Ishikawa (cell line): ENCODE data around the gene SMC4.

ENCODE experiments used
- CEBPB ChIP-seq: IDR thresholded peaks from 2 replicates; pipeline ENCODE4 v1.6.1; 2012
- CREB1 ChIP-seq: IDR thresholded peaks from 2 replicates; pipeline ENCODE4 v1.6.1; 2012; ENCODE audit warnings: low read depth
- EGR1 ChIP-seq: IDR thresholded peaks from 2 replicates; pipeline ENCODE4 v1.6.1; 2012
- EP300 ChIP-seq: IDR thresholded peaks from 2 replicates; pipeline ENCODE4 v1.6.1; 2012; ENCODE audit warnings: borderline replicate concordance
- FOXM1 ChIP-seq: IDR thresholded peaks from 2 replicates; pipeline ENCODE4 v1.6.1; 2012; ENCODE audit warnings: low read depth, borderline replicate concordance
- NFIC ChIP-seq: IDR thresholded peaks from 2 replicates; pipeline ENCODE4 v1.6.1; 2012
- RAD21 ChIP-seq: IDR thresholded peaks from 2 replicates; pipeline ENCODE4 v1.6.1; 2012; ENCODE audit warnings: low read depth
- REST ChIP-seq: IDR thresholded peaks from 2 replicates; pipeline ENCODE4 v1.6.1; 2012; ENCODE audit warnings: low read depth, mild to moderate bottlenecking
- TAF1 ChIP-seq: IDR thresholded peaks from 2 replicates; pipeline ENCODE4 v1.6.1; 2012; ENCODE audit warnings: low read depth, mild to moderate bottlenecking
- TCF12 ChIP-seq: IDR thresholded peaks from 2 replicates; pipeline ENCODE4 v1.6.1; 2012; ENCODE audit warnings: low read depth
- TEAD4 ChIP-seq: IDR thresholded peaks from 2 replicates; pipeline ENCODE4 v1.6.1; 2012
- YY1 ChIP-seq: IDR thresholded peaks from 2 replicates; pipeline ENCODE4 v1.6.1; 2012; ENCODE audit warnings: low read depth
- ZBTB7A ChIP-seq: IDR thresholded peaks from 2 replicates; pipeline ENCODE4 v1.6.1; 2012; ENCODE audit warnings: low read depth
- TF ChIP-seq, protein P1 (sequence below): IDR thresholded peaks from 2 replicates; pipeline ENCODE4 v1.6.1; 2012
- TF ChIP-seq, protein P2 (sequence below): IDR thresholded peaks from 2 replicates; pipeline ENCODE4 v1.6.1; 2012

Gene SMC4

DNA sequence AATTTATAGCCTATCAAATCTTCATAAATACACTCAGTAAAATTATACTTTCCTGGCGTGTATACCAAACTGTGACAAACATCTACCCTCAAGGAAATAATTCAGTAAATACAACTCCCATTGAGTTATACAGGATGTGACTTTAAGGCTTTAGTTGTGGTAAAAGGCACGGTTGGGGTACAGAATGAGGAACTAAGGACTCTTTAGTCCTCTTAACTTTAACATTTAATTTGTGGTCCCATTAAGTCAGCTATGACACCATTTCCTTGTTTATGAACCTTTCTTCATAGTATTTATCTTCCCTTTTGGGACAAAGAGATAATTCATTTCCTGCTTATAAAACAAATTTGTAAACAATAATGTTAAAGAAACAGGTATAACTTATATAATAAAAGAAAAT is 30.6 kb upstream of the SMC4 start:
- TF ChIP-seq, protein P1, sequence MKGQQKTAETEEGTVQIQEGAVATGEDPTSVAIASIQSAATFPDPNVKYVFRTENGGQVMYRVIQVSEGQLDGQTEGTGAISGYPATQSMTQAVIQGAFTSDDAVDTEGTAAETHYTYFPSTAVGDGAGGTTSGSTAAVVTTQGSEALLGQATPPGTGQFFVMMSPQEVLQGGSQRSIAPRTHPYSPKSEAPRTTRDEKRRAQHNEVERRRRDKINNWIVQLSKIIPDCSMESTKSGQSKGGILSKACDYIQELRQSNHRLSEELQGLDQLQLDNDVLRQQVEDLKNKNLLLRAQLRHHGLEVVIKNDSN, result no peak
- TF ChIP-seq TAF1, result no peak
- TF ChIP-seq CEBPB, result no peak
- no peak for TF ChIP-seq CREB1
- no peak for TF ChIP-seq RAD21
- no peak for TF ChIP-seq EP300
- no peak for TF ChIP-seq TEAD4
- no peak for TF ChIP-seq FOXM1
- TF ChIP-seq ZBTB7A, result no peak
- no peak for TF ChIP-seq REST
- TF ChIP-seq NFIC, result no peak
- TF ChIP-seq EGR1, result no peak
- TF ChIP-seq, protein P2, sequence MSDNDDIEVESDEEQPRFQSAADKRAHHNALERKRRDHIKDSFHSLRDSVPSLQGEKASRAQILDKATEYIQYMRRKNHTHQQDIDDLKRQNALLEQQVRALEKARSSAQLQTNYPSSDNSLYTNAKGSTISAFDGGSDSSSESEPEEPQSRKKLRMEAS, result no peak
- no peak for TF ChIP-seq YY1
- no peak for TF ChIP-seq TCF12

GRCh38 chr3:160369784-160370183 is 29.7 kb upstream of the SMC4 start:
- TF ChIP-seq TCF12 (no peak), EGR1 (no peak), CEBPB (no peak), ZBTB7A (no peak), REST (no peak), TEAD4 (no peak), FOXM1 (no peak), RAD21 (no peak), TAF1 (no peak), CREB1 (no peak), YY1 (no peak), EP300 (no peak), NFIC (no peak)
- TF ChIP-seq, protein P2, result no peak
- TF ChIP-seq, protein P1, result no peak

DNA sequence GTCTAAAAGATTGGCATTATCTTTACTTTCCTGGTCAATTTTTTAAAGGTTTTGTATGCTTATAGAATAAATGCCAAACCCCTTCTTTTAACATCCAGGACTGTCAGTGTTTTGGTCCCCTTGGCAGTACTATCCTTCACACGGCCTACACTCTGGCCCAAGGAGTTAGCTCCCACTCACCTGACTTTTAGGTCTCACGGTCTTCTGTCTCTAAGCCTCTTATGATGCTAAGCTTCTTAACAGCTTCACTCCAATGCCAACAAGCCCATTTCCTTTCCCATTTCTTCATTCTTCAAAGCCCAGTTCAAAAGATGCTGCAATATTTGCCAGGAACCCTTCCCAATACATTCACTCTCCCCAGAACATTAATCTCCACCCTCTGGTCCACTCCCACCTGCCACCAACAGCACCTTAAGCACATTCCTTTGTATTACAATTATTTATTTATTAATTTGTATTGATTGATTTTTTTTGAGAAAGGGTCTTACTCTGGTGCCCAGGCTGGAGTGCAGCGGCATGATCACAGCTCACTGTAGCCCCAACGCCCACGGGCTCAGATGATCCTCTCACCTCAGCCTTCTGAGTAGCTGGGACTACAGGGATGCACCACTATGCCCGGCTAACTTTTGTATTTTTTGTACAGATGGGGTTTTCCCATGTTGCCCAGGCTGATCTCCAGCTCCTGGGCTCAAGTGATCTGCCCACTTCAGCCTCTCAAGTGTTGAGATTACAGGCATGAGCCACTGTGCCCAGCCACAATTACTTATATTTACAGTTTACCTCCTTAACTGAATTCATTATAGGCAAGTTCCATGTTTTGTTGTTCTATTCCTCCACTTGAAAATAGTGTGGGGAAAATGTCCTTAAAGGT is 28.2 kb upstream of the SMC4 start:
- TF ChIP-seq, protein P1, result no peak

- TF ChIP-seq RAD21 (no peak), TAF1 (no peak)
These were observed 26.7 kb upstream of the SMC4 start for GRCh38 chr3:160372780-160373179.

GRCh38 chr3:160373655-160374054 is 25.8 kb upstream of the SMC4 start:
- no peak for TF ChIP-seq EGR1
- TF ChIP-seq, protein P1, result no peak
- TF ChIP-seq, protein P2, result no peak
- no peak for TF ChIP-seq CREB1
- TF ChIP-seq YY1, result no peak
- no peak for TF ChIP-seq FOXM1
- TF ChIP-seq TEAD4, result no peak
- TF ChIP-seq REST, result no peak
- TF ChIP-seq RAD21, result no peak
- no peak for TF ChIP-seq TCF12
- TF ChIP-seq ZBTB7A, result no peak
- no peak for TF ChIP-seq TAF1
- no peak for TF ChIP-seq NFIC
- TF ChIP-seq CEBPB, result no peak
